NCI-H2196 (cell line): ENCODE data around the gene EIF2B5.

Experiments
- DNase-seq: peaks from one replicate; lab custom pipeline; 2025; ENCODE audit not compliant: unreplicated experiment; lab: John Stamatoyannopoulos, UW

EIF2B5 gene

GRCh38 chr3:184192889-184193288, 57.7 kb downstream of the EIF2B5 start:
- DNase-seq: no peak

- DNase-seq: no peak
Measured at GRCh38 chr3:184193991-184194539, 58.9 kb downstream of the EIF2B5 start.
